Ascending aorta (tissue), 2 donors: ENCODE measurements around the gene CCN2. TPM values are rescaled to one million over a fixed set of nuclear protein-coding genes. Genes with fewer than 3 reads are reported as not detected.

Experiments
- DNase-seq, 2 donors: peaks; one replicate each; pipeline ENCODE4 v3.0.0-alpha.2; 2019; ENCODE audit warnings: low spot score in 2 of 2
- H3K27ac ChIP-seq, 2 donors: fragments of 200-600 bp; sonication (generic); one replicate each; pipeline ENCODE4 v1.5.1; 2016 to 2017; ENCODE audit warnings: mild to moderate bottlenecking in 1 of 2
- H3K27me3 ChIP-seq: fragments of 200-600 bp; sonication (generic); one replicate; pipeline ENCODE4 v1.5.1; 2017
- H3K36me3 ChIP-seq, 2 donors: fragments of 200-600 bp; sonication (generic); one replicate each; pipeline ENCODE4 v1.5.1; 2016
- H3K4me1 ChIP-seq, 2 donors: fragments of 200-600 bp; sonication (generic); one replicate each; pipeline ENCODE4 v1.5.1; 2016 to 2017; ENCODE audit warnings: mild to moderate bottlenecking in 1 of 2
- H3K4me3 ChIP-seq, 2 donors: fragments of 200-600 bp; sonication (generic); one replicate each; pipeline ENCODE4 v1.5.1; 2016 to 2017; ENCODE audit warnings: mild to moderate bottlenecking in 1 of 2
- H3K9me3 ChIP-seq, 2 donors: fragments of 200-600 bp; sonication (generic); one replicate each; pipeline ENCODE4 v1.5.1; 2016
- intact Hi-C: fragments of 100-400 bp; cut with DNase I; formaldehyde crosslinking; loops from one replicate; pipeline ENCODE4 v1.15.1; 2023
- total RNA-seq: library from RNA; depleted of rRNA; stranded (reverse); fragments of >200 nt; gene quantifications from one replicate; pipeline ENCODE4 v1.1.0, GENCODE V29; 2016
- TF ChIP-seq, protein P1 (sequence below), 3 experiments: fragments of 200-600 bp in 2 of 3; fragments of 450-650 bp in 1 of 3; sonication (generic) in 2 of 3; IDR thresholded peaks; one replicate each; pipeline ENCODE4 v1.5.1; 2016 to 2019; ENCODE audit warnings: antibody characterized with exemption in 3 of 3, mild to moderate bottlenecking in 1 of 3, moderate library complexity in 1 of 3

The CCN2 gene
- total RNA-seq, 1 donor from 2014 or later: 916 TPM

DNA sequence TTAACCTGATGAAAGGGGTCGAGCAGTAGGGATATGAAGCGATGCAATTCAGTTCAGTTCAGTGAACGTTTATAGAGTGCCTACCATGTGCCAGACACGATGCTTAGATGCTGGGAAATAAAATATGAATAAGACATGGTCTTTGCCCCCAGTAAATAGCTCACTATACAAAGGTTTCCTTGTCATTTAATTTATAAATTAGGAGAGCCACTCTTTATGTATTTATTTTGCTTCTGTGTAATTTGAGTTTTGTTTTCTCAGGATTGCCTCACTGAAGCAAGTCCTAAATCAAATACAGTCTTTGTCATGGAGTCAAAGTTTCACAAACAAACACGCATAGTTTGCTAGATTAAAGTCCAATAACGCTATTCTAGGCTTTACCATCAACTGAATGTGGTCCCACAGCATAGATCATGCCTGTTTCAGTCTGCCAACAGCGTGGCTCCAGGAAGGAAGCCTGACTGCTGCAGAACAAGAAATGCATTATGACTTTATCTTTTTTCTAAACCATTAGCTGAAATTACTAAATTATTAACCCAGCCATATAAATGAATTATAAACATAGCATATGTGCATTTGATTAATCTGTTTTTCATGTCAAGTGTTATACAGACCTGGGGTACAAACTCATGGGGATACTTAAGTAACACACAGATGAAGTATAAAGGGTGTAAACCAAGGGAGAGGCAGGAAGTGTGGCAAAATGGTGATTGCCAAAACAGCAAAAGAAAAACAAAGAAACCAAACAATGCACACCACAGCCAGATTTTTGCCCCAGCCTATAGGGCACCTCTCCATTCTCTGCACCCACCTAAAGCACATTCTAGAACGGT is 29.8 kb upstream of the CCN2 start:
- no peaks in the 10 kb centered on the region for H3K9me3 ChIP-seq
- H3K36me3 ChIP-seq: no peaks in the 10 kb centered on the region
- peak overlapping the region in 1 of 2 donors; percentile 35 for H3K27ac ChIP-seq
- no peak for DNase-seq
- H3K27me3 ChIP-seq: no peaks in the 10 kb centered on the region
- intact Hi-C loops: no loop called here
- TF ChIP-seq, protein P1, sequence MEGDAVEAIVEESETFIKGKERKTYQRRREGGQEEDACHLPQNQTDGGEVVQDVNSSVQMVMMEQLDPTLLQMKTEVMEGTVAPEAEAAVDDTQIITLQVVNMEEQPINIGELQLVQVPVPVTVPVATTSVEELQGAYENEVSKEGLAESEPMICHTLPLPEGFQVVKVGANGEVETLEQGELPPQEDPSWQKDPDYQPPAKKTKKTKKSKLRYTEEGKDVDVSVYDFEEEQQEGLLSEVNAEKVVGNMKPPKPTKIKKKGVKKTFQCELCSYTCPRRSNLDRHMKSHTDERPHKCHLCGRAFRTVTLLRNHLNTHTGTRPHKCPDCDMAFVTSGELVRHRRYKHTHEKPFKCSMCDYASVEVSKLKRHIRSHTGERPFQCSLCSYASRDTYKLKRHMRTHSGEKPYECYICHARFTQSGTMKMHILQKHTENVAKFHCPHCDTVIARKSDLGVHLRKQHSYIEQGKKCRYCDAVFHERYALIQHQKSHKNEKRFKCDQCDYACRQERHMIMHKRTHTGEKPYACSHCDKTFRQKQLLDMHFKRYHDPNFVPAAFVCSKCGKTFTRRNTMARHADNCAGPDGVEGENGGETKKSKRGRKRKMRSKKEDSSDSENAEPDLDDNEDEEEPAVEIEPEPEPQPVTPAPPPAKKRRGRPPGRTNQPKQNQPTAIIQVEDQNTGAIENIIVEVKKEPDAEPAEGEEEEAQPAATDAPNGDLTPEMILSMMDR (IDR thresholded peaks at IDR 0.05): no peak
- H3K4me3 ChIP-seq: no peak overlapping the region
- H3K4me1 ChIP-seq: peaks cover 0 to 35% of the 10 kb centered on the region in 2 donors

DNA sequence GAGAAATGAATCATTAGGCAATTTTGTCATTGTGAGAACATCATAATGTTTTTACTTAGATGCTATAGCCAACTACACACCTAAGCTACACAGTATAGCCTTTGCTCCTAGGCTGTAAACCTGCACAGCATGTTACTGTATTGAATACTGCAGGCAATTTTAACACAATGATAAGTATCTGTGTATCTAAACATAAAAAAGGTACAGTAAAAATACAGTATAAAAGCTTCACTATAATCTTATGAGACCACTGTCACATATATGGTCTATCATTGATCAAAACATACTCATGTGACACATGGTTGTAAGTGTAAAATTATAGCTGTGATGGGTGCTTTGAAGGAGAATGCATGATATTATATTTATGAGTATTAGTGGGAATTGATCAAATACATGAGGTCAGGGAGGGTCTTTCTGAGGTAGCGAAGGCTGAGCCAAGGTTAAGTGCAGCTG is 29.2 kb upstream of the CCN2 start:
- DNase-seq: no peak
- Histone ChIP-seq H3K27me3 (no peaks in the 10 kb centered on the region), H3K4me1 (peaks cover 0 to 35% of the 10 kb centered on the region in 2 donors), H3K27ac (peak overlapping the region in 1 of 2 donors; percentile 35), H3K9me3 (no peaks in the 10 kb centered on the region), H3K36me3 (no peaks in the 10 kb centered on the region), H3K4me3 (no peak overlapping the region)
- TF ChIP-seq, protein P1 (IDR thresholded peaks at IDR 0.05): no peak
- intact Hi-C loops: no loop called here

DNA sequence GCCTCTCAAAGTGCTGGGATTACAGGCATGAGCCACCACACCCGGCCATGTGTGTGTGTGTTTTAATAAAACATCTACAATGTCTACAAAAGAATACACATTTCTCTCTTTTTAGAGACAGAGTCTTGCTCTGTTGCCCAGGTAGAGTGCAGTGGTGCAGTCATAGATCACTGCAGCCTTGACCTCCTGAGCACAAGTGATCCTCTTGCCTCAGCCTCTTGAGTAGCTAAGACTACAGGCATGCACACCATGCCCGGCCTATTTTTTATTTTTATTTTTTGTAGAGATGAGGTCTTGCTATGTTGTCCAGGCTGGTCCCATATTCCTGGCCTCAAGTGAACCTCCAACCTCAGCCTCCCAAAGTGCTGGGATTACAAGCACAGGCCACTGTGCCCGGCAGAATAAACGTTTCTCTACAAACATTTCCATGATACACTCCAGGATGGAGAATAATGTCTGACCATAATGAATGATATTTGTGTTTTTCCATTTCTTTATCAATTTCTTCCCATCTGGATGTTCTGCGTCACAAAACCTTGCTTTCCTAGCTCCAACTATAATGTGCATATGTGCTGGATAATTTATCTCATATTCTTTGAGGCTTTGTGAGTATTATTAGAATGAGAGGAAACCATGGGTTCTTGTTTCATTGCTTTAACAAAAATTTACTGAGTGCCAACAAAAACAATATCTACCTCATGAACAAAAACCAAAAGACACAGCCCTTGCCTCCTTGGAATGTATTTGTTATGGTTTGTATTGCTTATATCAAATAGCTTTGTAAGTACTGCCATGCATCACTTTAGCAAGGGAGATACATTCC is 28.6 kb upstream of the CCN2 start:
- Histone ChIP-seq H3K36me3 (no peaks in the 10 kb centered on the region), H3K4me1 (peaks cover 0 to 29% of the 10 kb centered on the region in 2 donors), H3K27ac (no peak overlapping the region), H3K9me3 (no peaks in the 10 kb centered on the region), H3K27me3 (no peaks in the 10 kb centered on the region), H3K4me3 (no peak overlapping the region)
- DNase-seq: no peak
- intact Hi-C loops: loop anchor here (2.0 kb wide), 2 partner anchors 15 to 23 kb away; no protein-coding TSS in a partner anchor
- TF ChIP-seq, protein P1 (IDR thresholded peaks at IDR 0.05): no peak

- Histone ChIP-seq H3K4me3 (no peak overlapping the region), H3K27me3 (no peaks in the 10 kb centered on the region), H3K27ac (peak overlapping the region in 1 of 2 donors; percentile 51), H3K4me1 (peaks cover 0 to 29% of the 10 kb centered on the region in 2 donors), H3K36me3 (no peaks in the 10 kb centered on the region), H3K9me3 (no peaks in the 10 kb centered on the region)
- intact Hi-C loops: loop anchor here (2.0 kb wide), 2 partner anchors 14 to 22 kb away; no protein-coding TSS in a partner anchor
- TF ChIP-seq, protein P1 (IDR thresholded peaks at IDR 0.05): no peak
- no peak for DNase-seq
Measured at GRCh38 chr6:131978522-131978921, 27.4 kb upstream of the CCN2 start.

- no peak overlapping the region for H3K4me3 ChIP-seq
- no peaks in the 10 kb centered on the region for H3K27me3 ChIP-seq
- DNase-seq: no peak
- no peaks in the 10 kb centered on the region for H3K9me3 ChIP-seq
- intact Hi-C loops: no loop called here
- TF ChIP-seq, protein P1 (IDR thresholded peaks at IDR 0.05): no peak
- H3K36me3 ChIP-seq: no peaks in the 10 kb centered on the region
- H3K27ac ChIP-seq: peak overlapping the region; percentile 7 to 39
- peaks cover 0 to 16% of the 10 kb centered on the region in 2 donors for H3K4me1 ChIP-seq
Measured at GRCh38 chr6:131976545-131977061, 25.4 kb upstream of the CCN2 start.
